Mammary epithelial cell (primary cell): ENCODE results near the gene CYP2W1.

ENCODE experiments used
- EZH2 ChIP-seq: IDR thresholded peaks from 2 replicates; pipeline ENCODE4 v1.6.1; 2012; ENCODE audit warnings: low read length, inconsistent platforms, borderline replicate concordance
- TF ChIP-seq, protein P1 (sequence below), 2 donors: IDR thresholded peaks in 1 of 2; conservative IDR thresholded peaks in 1 of 2; 2 replicates each; pipeline ENCODE4 v1.5.1; 2011 to 2012; ENCODE audit warnings: inconsistent platforms in 2 of 2, low read length in 2 of 2, mild to moderate bottlenecking in 2 of 2, control low read depth in 1 of 2, low read depth in 1 of 2; ENCODE audit not compliant: insufficient read depth in 1 of 2; ENCODE audit errors: extremely low read depth in 1 of 2

DNA sequence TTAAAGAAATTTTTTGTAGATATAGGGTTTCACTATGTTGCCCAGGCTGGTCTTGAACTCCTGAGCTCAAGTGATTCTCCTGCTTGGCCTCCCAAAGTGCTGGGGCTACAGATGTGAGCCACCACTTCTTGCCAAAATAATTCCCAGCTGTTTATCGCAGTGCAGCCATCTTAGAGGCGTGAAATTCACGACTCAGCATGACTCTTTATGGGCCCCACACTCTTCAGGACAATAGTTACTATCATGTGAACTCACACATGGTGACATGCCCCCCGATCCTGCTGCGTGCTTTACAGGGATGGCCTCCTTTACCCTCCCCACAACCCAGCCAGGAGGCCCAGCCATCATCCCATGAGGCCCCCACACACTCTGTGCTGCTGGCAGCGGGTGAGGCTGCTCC, 12.2 kb upstream of the CYP2W1 start:
- TF ChIP-seq, protein P1, sequence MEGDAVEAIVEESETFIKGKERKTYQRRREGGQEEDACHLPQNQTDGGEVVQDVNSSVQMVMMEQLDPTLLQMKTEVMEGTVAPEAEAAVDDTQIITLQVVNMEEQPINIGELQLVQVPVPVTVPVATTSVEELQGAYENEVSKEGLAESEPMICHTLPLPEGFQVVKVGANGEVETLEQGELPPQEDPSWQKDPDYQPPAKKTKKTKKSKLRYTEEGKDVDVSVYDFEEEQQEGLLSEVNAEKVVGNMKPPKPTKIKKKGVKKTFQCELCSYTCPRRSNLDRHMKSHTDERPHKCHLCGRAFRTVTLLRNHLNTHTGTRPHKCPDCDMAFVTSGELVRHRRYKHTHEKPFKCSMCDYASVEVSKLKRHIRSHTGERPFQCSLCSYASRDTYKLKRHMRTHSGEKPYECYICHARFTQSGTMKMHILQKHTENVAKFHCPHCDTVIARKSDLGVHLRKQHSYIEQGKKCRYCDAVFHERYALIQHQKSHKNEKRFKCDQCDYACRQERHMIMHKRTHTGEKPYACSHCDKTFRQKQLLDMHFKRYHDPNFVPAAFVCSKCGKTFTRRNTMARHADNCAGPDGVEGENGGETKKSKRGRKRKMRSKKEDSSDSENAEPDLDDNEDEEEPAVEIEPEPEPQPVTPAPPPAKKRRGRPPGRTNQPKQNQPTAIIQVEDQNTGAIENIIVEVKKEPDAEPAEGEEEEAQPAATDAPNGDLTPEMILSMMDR (conservative IDR thresholded peaks at IDR 0.05 in 1 of 2, IDR thresholded peaks at IDR 0.05 in 1 of 2; ENCODE audit: extremely low read depth in 1 of 2, insufficient read depth in 1 of 2, low read depth in 1 of 2, low read length in 2 of 2) = no peak
- TF ChIP-seq EZH2 = no peak
